ENCODE data around the gene HORMAD2. TPM values are rescaled to one million over a fixed set of nuclear protein-coding genes. Genes with fewer than 3 reads are reported as not detected.

Gene HORMAD2
- total RNA-seq, 1 experiment from 2014 or later: not detected

GRCh38 chr22:30167734-30168133 lies 87.5 kb downstream of the HORMAD2 start:
- Histone ChIP-seq H3K27me3 (no peaks in the 10 kb centered on the region), H3K9me3 (no peaks in the 10 kb centered on the region), H3K36me3 (no peaks in the 10 kb centered on the region), H3K4me3 (no peak overlapping the region)
- no peak for DNase-seq

- H3K4me3 ChIP-seq: no peak overlapping the region
- no peaks in the 10 kb centered on the region for H3K9me3 ChIP-seq
- no peak for DNase-seq
- H3K27me3 ChIP-seq: no peaks in the 10 kb centered on the region
- no peaks in the 10 kb centered on the region for H3K36me3 ChIP-seq
Observed at GRCh38 chr22:30169002-30169401, 88.7 kb downstream of the HORMAD2 start.

GRCh38 chr22:30170129-30170528 lies 89.9 kb downstream of the HORMAD2 start:
- no peak for DNase-seq
- Histone ChIP-seq H3K4me3 (no peak overlapping the region), H3K36me3 (no peaks in the 10 kb centered on the region), H3K27me3 (no peaks in the 10 kb centered on the region), H3K9me3 (no peaks in the 10 kb centered on the region)

GRCh38 chr22:30171008-30171407 lies 90.7 kb downstream of the HORMAD2 start:
- no peak for DNase-seq
- H3K36me3 ChIP-seq: no peaks in the 10 kb centered on the region
- no peak overlapping the region for H3K4me3 ChIP-seq
- H3K27me3 ChIP-seq: no peaks in the 10 kb centered on the region
- H3K9me3 ChIP-seq: no peaks in the 10 kb centered on the region

- Histone ChIP-seq H3K4me3 (no peak overlapping the region), H3K36me3 (no peaks in the 10 kb centered on the region), H3K9me3 (no peaks in the 10 kb centered on the region), H3K27me3 (no peaks in the 10 kb centered on the region)
- DNase-seq: no peak
Observed at GRCh38 chr22:30175690-30176288, 95.5 kb downstream of the HORMAD2 start.

- H3K36me3 ChIP-seq: no peaks in the 10 kb centered on the region
- no peak overlapping the region for H3K4me3 ChIP-seq
- DNase-seq: no peak
- no peaks in the 10 kb centered on the region for H3K27me3 ChIP-seq
- H3K9me3 ChIP-seq: no peaks in the 10 kb centered on the region
Observed at GRCh38 chr22:30176431-30176830, 96.2 kb downstream of the HORMAD2 start.

- H3K4me3 ChIP-seq: no peak overlapping the region
- no peak for DNase-seq
Observed at GRCh38 chr22:30178181-30179126, 98.2 kb downstream of the HORMAD2 start.

GRCh38 chr22:30180616-30181015 lies 100.4 kb downstream of the HORMAD2 start:
- no peak overlapping the region for H3K4me3 ChIP-seq
- H3K27me3 ChIP-seq: no peaks in the 10 kb centered on the region
- no peak for DNase-seq
- H3K9me3 ChIP-seq: no peaks in the 10 kb centered on the region
- H3K36me3 ChIP-seq: no peaks in the 10 kb centered on the region

More at GRCh38 chr22:30178181-30179126, 98.2 kb downstream of the HORMAD2 start:
- H3K36me3 ChIP-seq: no peaks in the 10 kb centered on the region
- H3K27me3 ChIP-seq: no peaks in the 10 kb centered on the region
- H3K9me3 ChIP-seq: no peaks in the 10 kb centered on the region

- H3K4me3 ChIP-seq: no peak overlapping the region
- no peaks in the 10 kb centered on the region for H3K27me3 ChIP-seq
- no peak for DNase-seq
- no peaks in the 10 kb centered on the region for H3K9me3 ChIP-seq
- no peaks in the 10 kb centered on the region for H3K36me3 ChIP-seq
Observed at GRCh38 chr22:30181459-30182349, 101.4 kb downstream of the HORMAD2 start.

GRCh38 chr22:30182350-30182745 lies 102.1 kb downstream of the HORMAD2 start:
- Histone ChIP-seq H3K4me3 (no peak overlapping the region), H3K36me3 (no peaks in the 10 kb centered on the region), H3K27me3 (no peaks in the 10 kb centered on the region), H3K9me3 (no peaks in the 10 kb centered on the region)
- DNase-seq: no peak

GRCh38 chr22:30182815-30183214 lies 102.6 kb downstream of the HORMAD2 start:
- Histone ChIP-seq H3K9me3 (no peaks in the 10 kb centered on the region), H3K27me3 (no peaks in the 10 kb centered on the region), H3K4me3 (no peak overlapping the region), H3K36me3 (no peaks in the 10 kb centered on the region)
- DNase-seq: no peak

GRCh38 chr22:30183271-30183670 lies 103.0 kb downstream of the HORMAD2 start:
- H3K27me3 ChIP-seq: no peaks in the 10 kb centered on the region
- H3K4me3 ChIP-seq: no peak overlapping the region
- H3K9me3 ChIP-seq: no peaks in the 10 kb centered on the region
- H3K36me3 ChIP-seq: no peaks in the 10 kb centered on the region
- no peak for DNase-seq

- H3K9me3 ChIP-seq: no peaks in the 10 kb centered on the region
- H3K27me3 ChIP-seq: no peaks in the 10 kb centered on the region
- DNase-seq: no peak
- H3K36me3 ChIP-seq: no peaks in the 10 kb centered on the region
- no peak overlapping the region for H3K4me3 ChIP-seq
Observed at GRCh38 chr22:30183861-30184278, 103.6 kb downstream of the HORMAD2 start.

GRCh38 chr22:30185129-30185528 lies 104.9 kb downstream of the HORMAD2 start:
- DNase-seq: peak; percentile 32
- no peaks in the 10 kb centered on the region for H3K27me3 ChIP-seq
- H3K9me3 ChIP-seq: no peaks in the 10 kb centered on the region
- no peaks in the 10 kb centered on the region for H3K36me3 ChIP-seq
- no peak overlapping the region for H3K4me3 ChIP-seq

GRCh38 chr22:30185549-30185948 lies 105.3 kb downstream of the HORMAD2 start:
- Histone ChIP-seq H3K4me3 (no peak overlapping the region), H3K9me3 (no peaks in the 10 kb centered on the region), H3K27me3 (no peaks in the 10 kb centered on the region), H3K36me3 (no peaks in the 10 kb centered on the region)
- DNase-seq: no peak

GRCh38 chr22:30186041-30186440 lies 105.8 kb downstream of the HORMAD2 start:
- H3K27me3 ChIP-seq: no peaks in the 10 kb centered on the region
- no peaks in the 10 kb centered on the region for H3K36me3 ChIP-seq
- H3K4me3 ChIP-seq: no peak overlapping the region
- no peak for DNase-seq
- H3K9me3 ChIP-seq: no peaks in the 10 kb centered on the region

- no peak for DNase-seq
- Histone ChIP-seq H3K27me3 (no peaks in the 10 kb centered on the region), H3K36me3 (no peaks in the 10 kb centered on the region), H3K9me3 (no peaks in the 10 kb centered on the region), H3K4me3 (no peak overlapping the region)
Observed at GRCh38 chr22:30186510-30186909, 106.2 kb downstream of the HORMAD2 start.

Measured in MG63 (cell line).